SU-DHL-6 (cell line): Measurements from ENCODE around the gene ASNSD1.

Experiments
- CTCF ChIP-seq: fragments of 200-600 bp; sonication (generic); IDR thresholded peaks from one replicate; pipeline ENCODE4 v1.5.1; 2017; ENCODE audit warnings: antibody characterized with exemption, mild to moderate bottlenecking, low read length, moderate library complexity; ENCODE audit not compliant: insufficient read depth, poor library complexity, severe bottlenecking
- EZH2phosphoT487 ChIP-seq: fragments of 200-600 bp; sonication (generic), shearing (Covaris generic); conservative IDR thresholded peaks from 2 replicates; pipeline ENCODE4 v1.6.1; 2018; ENCODE audit warnings: mild to moderate bottlenecking, antibody characterized with exemption, low read length, moderate library complexity, mixed read lengths

DNA sequence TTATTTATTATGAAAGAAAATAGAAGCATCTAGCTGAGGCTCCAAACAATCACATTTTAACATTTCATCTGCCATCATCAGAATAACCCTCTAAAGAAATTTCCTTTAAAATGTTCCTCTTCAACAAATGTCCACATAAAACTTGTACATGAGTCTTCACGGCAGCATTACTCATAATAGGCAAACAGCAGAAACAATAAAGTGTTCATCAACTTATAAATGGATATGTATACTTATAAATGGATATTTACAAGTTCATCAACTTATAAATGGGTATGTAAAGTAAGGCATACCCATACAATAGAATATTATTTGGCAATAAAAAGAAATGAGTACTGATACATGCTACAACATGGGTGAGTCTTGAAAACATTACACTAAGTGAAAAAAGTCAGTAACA is 33.5 kb upstream of the ASNSD1 start:
- TF ChIP-seq CTCF (no peak), EZH2phosphoT487 (no peak)
